Measurements from ENCODE around the gene HIPK4. TPM values are rescaled to one million over a fixed set of nuclear protein-coding genes. Genes with fewer than 3 reads are reported as not detected.

HIPK4 gene
- total and polyA plus RNA-seq, 2 experiments from 2014 or later, result 0.21 to 0.52 TPM

DNA sequence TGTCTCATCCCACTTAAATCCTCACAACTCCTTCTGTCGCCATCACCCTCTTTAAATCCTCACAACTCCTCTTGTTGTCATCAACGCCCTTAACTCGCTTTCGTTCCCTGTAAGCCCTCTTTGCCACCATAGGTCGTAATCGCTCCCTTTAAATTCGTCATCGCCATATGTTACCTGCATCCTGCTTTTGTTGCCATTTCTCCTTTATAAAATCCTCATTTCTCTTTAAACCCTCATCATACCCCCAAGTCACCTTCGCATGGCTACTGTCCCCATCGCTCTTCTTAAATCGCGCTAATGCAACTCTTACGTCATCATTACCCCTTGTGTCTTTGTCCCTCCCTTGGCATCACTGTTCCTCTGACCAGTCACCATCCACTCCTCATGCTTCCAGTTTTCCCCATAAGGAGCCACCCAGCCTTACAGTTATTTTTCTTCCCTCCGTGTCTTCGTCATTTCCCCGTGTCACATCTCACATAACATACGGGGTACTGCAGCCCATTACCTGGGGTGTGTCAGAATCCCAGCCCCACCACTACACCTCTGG lies 40.9 kb downstream of the HIPK4 start:
- Histone ChIP-seq H3K4me2 (peak overlapping the region; percentile 76), H3K36me3 (ENCODE audit: insufficient read depth) (no peaks in the 10 kb centered on the region), H3F3A (replicated peaks; ENCODE audit: low read depth) (no peaks in the 10 kb centered on the region), H2AFZ (0 out of 2 replicates have a peak overlapping the region, but pooled peaks have one; percentile 8), H3K4me1 (ENCODE audit: insufficient read depth) (no peaks in the 10 kb centered on the region), H3K4me3 (peak overlapping the region; percentile 68), H3K27ac (ENCODE audit: low read depth) (no peak overlapping the region), H3K9me2 (ENCODE audit: insufficient read depth) (no peaks in the 10 kb centered on the region), H3K27me3 (ENCODE audit: insufficient read depth) (no peaks in the 10 kb centered on the region), H4K20me1 (replicated peaks; ENCODE audit: insufficient read depth) (no peaks in the 10 kb centered on the region), H3K79me2 (replicated peaks; ENCODE audit: insufficient read depth) (peaks cover 32% of the 10 kb centered on the region)
- Mint-ChIP-seq H3K4me3 (peak overlapping the region; percentile 86), H3K4me1 (peaks cover 7% of the 10 kb centered on the region; the same call in 2 of the 3 replicates), H3K36me3 (ENCODE audit: low read depth) (no peaks in the 10 kb centered on the region; the same call in 2 of the 3 replicates), H3K27me3 (ENCODE audit: insufficient read depth, low read depth, poor library complexity) (peaks cover 5% of the 10 kb centered on the region), H3K9me3 (no peaks in the 10 kb centered on the region; the same call in 2 of the 3 replicates), H3K27ac (peak overlapping the region; percentile 62)
- no peak for ATAC-seq
- TF ChIP-seq ZNF331 (CRISPR knock-in tag; IDR thresholded peaks at IDR 0.05; ENCODE audit: low read depth) (no peak), CREB1 (CRISPR knock-in tag; IDR thresholded peaks at IDR 0.05; ENCODE audit: low read depth) (peak; percentile 61)
- DNase-seq (ENCODE audit: low spot score), result peak; percentile 34

DNA sequence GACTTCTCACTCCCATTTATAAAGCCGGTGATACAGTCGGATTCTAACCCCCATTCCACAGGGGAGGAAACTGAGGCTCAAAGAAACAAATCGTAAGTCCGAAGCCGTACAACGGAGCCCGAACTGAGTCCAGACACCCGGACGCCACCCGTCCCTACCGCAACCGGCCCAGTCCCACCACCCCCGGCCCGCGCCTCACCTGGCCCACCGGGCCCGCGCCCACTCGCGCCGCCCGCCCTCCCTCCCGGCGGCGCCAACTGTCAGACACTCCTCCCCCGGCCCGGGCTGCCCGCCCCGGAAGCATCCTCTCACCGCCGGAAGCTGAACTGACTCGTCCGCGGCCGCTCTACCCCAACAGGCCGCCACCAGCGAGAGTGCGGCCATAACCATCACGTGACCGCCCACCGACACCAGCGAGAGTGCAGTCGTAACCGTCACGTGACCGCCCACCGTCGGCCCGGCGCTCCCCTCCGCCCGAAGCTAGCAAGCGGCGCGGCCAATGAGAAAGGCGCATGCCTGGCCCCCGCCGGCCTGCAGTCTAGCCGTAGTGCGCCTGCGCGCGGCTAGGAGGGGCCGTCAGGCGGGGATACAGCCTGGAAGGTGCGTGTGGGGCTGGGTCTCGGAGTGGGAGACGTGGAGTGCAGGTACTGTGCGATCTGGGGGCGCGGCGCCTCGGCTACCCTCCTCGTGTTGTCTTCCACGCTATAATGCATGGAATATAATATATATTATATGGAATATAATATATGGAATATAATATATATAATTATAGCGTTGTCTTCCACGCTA lies 41.7 kb downstream of the HIPK4 start, which contains the start of the genes C19orf47 and PLD3:
Gene C19orf47 (minus strand): TSS at position 273 of the 789 bp plus-strand sequence. CDS start 6,540 bp downstream, outside the sequence.
Gene PLD3 (plus strand): TSS at position 571 of the 789 bp plus-strand sequence. CDS start 17,789 bp downstream, outside the sequence.
- Histone ChIP-seq H3K4me3 (peak within 1 kb of the TSS; percentile 68), H2AFZ (peak within 1 kb of the TSS; percentile 80), H4K20me1 (replicated peaks; ENCODE audit: insufficient read depth) (no peaks in the 10 kb centered on the region), H3K4me2 (peak within 1 kb of the TSS; percentile 96), H3K4me1 (ENCODE audit: insufficient read depth) (no peaks in the 10 kb centered on the region), H3K36me3 (ENCODE audit: insufficient read depth) (no peaks in the 10 kb centered on the region), H3K27ac (ENCODE audit: low read depth) (no peak within 1 kb of the TSS), H3K27me3 (ENCODE audit: insufficient read depth) (no peaks in the 10 kb centered on the region), H3F3A (replicated peaks; ENCODE audit: low read depth) (no peaks in the 10 kb centered on the region), H3K9me2 (ENCODE audit: insufficient read depth) (no peaks in the 10 kb centered on the region), H3K79me2 (replicated peaks; ENCODE audit: insufficient read depth) (peaks cover 32% of the 10 kb centered on the region)
- peaks cover 5% of the 10 kb centered on the region for H3K27me3 Mint-ChIP-seq (ENCODE audit: insufficient read depth, low read depth, poor library complexity)
- H3K9me3 Mint-ChIP-seq, result no peaks in the 10 kb centered on the region; the same call in 2 of the 3 replicates
- peak; percentile 99 for DNase-seq (ENCODE audit: low spot score)
- peak within 1 kb of the TSS; percentile 86 for H3K4me3 Mint-ChIP-seq
- ATAC-seq, result peak; percentile 98
- H3K4me1 Mint-ChIP-seq, result peaks cover 7% of the 10 kb centered on the region; the same call in 2 of the 3 replicates
- no peaks in the 10 kb centered on the region; the same call in 2 of the 3 replicates for H3K36me3 Mint-ChIP-seq (ENCODE audit: low read depth)
- H3K27ac Mint-ChIP-seq, result peak within 1 kb of the TSS; percentile 62
- TF ChIP-seq NANOG (IDR thresholded peaks at IDR 0.05; ENCODE audit: borderline replicate concordance) (no peak), EZH2phosphoT487 (IDR thresholded peaks at IDR 0.05; ENCODE audit: unreplicated experiment) (no peak), POLR2AphosphoS5 (IDR thresholded peaks at IDR 0.05; ENCODE audit: low read depth) (peak; percentile 95), CREB1 (CRISPR knock-in tag; IDR thresholded peaks at IDR 0.05; ENCODE audit: low read depth) (peak; percentile 79), CTCF (conservative IDR thresholded peaks at IDR 0.05; ENCODE audit: low read depth in 2 of 2) (no peak), ZNF114 (CRISPR knock-in tag; IDR thresholded peaks at IDR 0.05) (no peak), JUNB (IDR thresholded peaks at IDR 0.05; ENCODE audit: unreplicated experiment) (no peak), EZH2 (IDR thresholded peaks at IDR 0.05; ENCODE audit: low read depth, unreplicated experiment) (no peak), STAT1 (IDR thresholded peaks at IDR 0.05; ENCODE audit: unreplicated experiment) (no peak)
- TF ChIP-seq, protein P1, sequence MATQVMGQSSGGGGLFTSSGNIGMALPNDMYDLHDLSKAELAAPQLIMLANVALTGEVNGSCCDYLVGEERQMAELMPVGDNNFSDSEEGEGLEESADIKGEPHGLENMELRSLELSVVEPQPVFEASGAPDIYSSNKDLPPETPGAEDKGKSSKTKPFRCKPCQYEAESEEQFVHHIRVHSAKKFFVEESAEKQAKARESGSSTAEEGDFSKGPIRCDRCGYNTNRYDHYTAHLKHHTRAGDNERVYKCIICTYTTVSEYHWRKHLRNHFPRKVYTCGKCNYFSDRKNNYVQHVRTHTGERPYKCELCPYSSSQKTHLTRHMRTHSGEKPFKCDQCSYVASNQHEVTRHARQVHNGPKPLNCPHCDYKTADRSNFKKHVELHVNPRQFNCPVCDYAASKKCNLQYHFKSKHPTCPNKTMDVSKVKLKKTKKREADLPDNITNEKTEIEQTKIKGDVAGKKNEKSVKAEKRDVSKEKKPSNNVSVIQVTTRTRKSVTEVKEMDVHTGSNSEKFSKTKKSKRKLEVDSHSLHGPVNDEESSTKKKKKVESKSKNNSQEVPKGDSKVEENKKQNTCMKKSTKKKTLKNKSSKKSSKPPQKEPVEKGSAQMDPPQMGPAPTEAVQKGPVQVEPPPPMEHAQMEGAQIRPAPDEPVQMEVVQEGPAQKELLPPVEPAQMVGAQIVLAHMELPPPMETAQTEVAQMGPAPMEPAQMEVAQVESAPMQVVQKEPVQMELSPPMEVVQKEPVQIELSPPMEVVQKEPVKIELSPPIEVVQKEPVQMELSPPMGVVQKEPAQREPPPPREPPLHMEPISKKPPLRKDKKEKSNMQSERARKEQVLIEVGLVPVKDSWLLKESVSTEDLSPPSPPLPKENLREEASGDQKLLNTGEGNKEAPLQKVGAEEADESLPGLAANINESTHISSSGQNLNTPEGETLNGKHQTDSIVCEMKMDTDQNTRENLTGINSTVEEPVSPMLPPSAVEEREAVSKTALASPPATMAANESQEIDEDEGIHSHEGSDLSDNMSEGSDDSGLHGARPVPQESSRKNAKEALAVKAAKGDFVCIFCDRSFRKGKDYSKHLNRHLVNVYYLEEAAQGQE (IDR thresholded peaks at IDR 0.05; ENCODE audit: unreplicated experiment), result no peak
